GM18519 (cell line): ENCODE data around the gene TMEM175.

Source experiments
- ATAC-seq: cut with Tn5 transposase; IDR thresholded peaks from one replicate; pipeline ENCODE4 v1.9.1; 2021; ENCODE audit warnings: mild to moderate bottlenecking, moderate library complexity; ENCODE audit not compliant: unreplicated experiment, low FRiP score

Gene TMEM175

GRCh38 chr4:957231-957580 lies 24.9 kb downstream of the TMEM175 start:
- no peak for ATAC-seq

GRCh38 chr4:957581-958313 lies 25.5 kb downstream of the TMEM175 start:
- ATAC-seq: no peak

GRCh38 chr4:958314-958665 lies 26.0 kb downstream of the TMEM175 start:
- ATAC-seq: no peak

- ATAC-seq: no peak
Observed at GRCh38 chr4:958696-959337, 26.6 kb downstream of the TMEM175 start.

GRCh38 chr4:959338-960139 lies 27.3 kb downstream of the TMEM175 start:
- no peak for ATAC-seq

- no peak for ATAC-seq
Observed at GRCh38 chr4:960140-960635, 27.9 kb downstream of the TMEM175 start.

- ATAC-seq: no peak
Observed at GRCh38 chr4:960636-961350, 28.5 kb downstream of the TMEM175 start.

GRCh38 chr4:961351-962230 lies 29.3 kb downstream of the TMEM175 start:
- no peak for ATAC-seq

GRCh38 chr4:962231-963208 lies 30.3 kb downstream of the TMEM175 start:
- ATAC-seq: no peak

GRCh38 chr4:963276-964225 lies 31.3 kb downstream of the TMEM175 start:
- no peak for ATAC-seq

- no peak for ATAC-seq
Observed at GRCh38 chr4:964346-965025, 32.2 kb downstream of the TMEM175 start.

GRCh38 chr4:965048-965765 lies 32.9 kb downstream of the TMEM175 start:
- no peak for ATAC-seq

GRCh38 chr4:965766-966134 lies 33.5 kb downstream of the TMEM175 start:
- no peak for ATAC-seq

GRCh38 chr4:966266-967112 lies 34.2 kb downstream of the TMEM175 start:
- ATAC-seq: no peak
